Immature natural killer cell (primary cell): Measurements from ENCODE around the gene ST3GAL6. TPM values are rescaled to one million over a fixed set of nuclear protein-coding genes. Genes with fewer than 3 reads are reported as not detected.

Experiments
- DNase-seq, 3 donors: peaks; one replicate each; pipeline ENCODE4 v3.0.0; 2022; ENCODE audit warnings: mixed read lengths in 1 of 3
- H3K27ac Mint-ChIP-seq, 6 donors: one replicate each; pipeline ENCODE4 v1.8.0; 2020; ENCODE audit warnings: mixed read lengths in 6 of 6, mild to moderate bottlenecking in 5 of 6, inconsistent platforms in 4 of 6, moderate library complexity in 3 of 6
- H3K27me3 Mint-ChIP-seq, 3 donors: one replicate each; pipeline ENCODE4 v1.8.0; 2020 to 2021; ENCODE audit warnings: low read depth in 3 of 3, mild to moderate bottlenecking in 3 of 3, mixed read lengths in 3 of 3, moderate library complexity in 3 of 3, inconsistent platforms in 1 of 3
- H3K36me3 Mint-ChIP-seq, 3 donors: one replicate each; pipeline ENCODE4 v1.8.0; 2020; ENCODE audit warnings: mixed read lengths in 3 of 3, inconsistent platforms in 2 of 3, mild to moderate bottlenecking in 2 of 3
- H3K4me1 Mint-ChIP-seq, 2 donors: one replicate each; pipeline ENCODE4 v1.8.0; 2020; ENCODE audit warnings: inconsistent platforms in 2 of 2, mild to moderate bottlenecking in 2 of 2, mixed read lengths in 2 of 2, moderate library complexity in 1 of 2
- H3K4me3 Mint-ChIP-seq, 5 donors: one replicate each; pipeline ENCODE4 v1.8.0; 2020; ENCODE audit warnings: mild to moderate bottlenecking in 5 of 5, mixed read lengths in 5 of 5, inconsistent platforms in 3 of 5, moderate library complexity in 3 of 5
- H3K9me3 Mint-ChIP-seq, 6 donors: one replicate each; pipeline ENCODE4 v1.8.0; 2020; ENCODE audit warnings: mild to moderate bottlenecking in 6 of 6, mixed read lengths in 6 of 6, inconsistent platforms in 4 of 6, moderate library complexity in 3 of 6
- polyA plus RNA-seq, 3 donors: library from polyadenylated mRNA; unstranded; fragments of 300-500 nt; fragmentation: Illumina TruSeq; gene quantifications; one replicate each; pipeline ENCODE4 v1.2.3, GENCODE V29; 2021

ST3GAL6 gene
- polyA plus RNA-seq, 3 donors from 2014 or later: 0.57 TPM; not detected in 2

DNA sequence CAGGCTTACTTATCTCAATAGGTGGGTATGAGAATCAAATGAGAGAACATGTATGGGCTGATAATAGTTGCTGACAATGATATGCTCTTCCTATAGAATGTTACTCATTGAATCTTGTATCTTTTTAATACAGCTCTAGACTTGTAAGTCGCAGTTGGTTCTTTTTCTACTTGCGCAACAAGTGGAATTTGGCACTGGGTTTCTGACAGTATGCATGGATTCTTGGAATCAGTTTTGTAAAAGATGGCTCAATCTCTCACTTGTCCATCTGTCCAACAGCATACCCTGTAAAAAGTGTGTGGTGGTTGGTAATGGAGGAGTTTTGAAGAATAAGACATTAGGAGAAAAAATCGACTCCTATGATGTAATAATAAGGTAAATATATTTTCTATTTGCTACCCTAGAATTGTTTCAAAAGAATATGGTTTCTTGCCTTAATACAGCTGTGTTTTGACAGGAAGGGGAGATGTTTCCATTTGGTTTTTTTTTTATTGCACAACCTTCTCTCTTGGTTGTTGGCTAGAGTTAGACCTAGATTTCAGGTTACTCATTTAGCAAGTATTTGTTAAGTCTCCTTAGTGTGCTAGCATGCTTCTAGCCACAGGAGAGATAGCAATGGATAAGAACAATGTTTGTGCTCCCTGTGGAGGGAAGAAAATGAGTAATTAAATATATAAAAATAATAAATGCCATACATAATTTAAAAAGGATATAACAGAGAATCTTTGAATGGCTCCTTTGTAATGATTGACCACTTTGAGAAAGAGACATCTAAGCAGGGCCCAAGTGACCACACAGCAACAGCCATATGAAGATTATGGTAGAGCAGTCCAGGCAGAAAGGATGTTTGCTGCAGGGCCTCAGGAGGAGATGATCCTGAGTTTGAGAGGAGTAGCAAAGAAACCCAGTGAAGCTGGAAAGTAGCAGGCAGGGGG, 21.8 kb downstream of the ST3GAL6 start:
- Mint-ChIP-seq H3K4me3 (no peak overlapping the region), H3K27me3 (peaks cover 0 to 1% (median 0%) of the 10 kb centered on the region in 3 donors), H3K4me1 (no peaks in the 10 kb centered on the region), H3K9me3 (no peaks in the 10 kb centered on the region), H3K27ac (no peak overlapping the region), H3K36me3 (no peaks in the 10 kb centered on the region)
- DNase-seq: no peak

DNA sequence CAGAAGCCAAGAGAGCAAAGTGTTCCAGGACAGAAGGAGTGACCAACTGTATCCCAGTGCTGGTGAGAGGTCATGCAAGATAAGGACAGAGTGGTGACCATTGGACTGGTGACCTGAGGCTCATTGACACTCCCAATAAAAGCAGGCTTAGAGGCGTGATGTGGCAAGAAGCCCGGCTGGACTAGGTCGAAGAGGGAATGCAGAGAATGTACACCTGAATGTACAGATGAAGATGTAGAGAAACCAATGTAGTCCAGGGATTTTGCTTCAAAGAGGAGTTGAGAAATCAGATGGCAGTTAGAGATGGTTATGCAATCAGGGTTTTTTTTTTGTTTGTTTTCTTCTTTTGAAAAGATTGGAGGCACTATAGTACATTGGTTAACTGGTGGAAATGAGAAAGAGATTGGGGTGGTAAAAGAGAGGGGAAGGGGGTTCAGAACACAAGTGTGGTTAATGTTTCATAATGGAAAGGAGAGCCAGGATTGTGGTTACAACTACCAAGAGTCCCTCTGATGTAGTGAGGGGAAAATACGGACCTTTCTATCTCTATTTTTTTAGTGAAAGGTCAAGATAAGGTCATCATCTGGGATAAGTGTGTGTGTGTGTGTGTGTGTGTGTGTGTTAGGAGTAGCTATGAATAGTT, 23.3 kb downstream of the ST3GAL6 start:
- DNase-seq: no peak
- no peaks in the 10 kb centered on the region for H3K36me3 Mint-ChIP-seq
- no peak overlapping the region for H3K27ac Mint-ChIP-seq
- H3K4me3 Mint-ChIP-seq: no peak overlapping the region
- no peaks in the 10 kb centered on the region for H3K9me3 Mint-ChIP-seq
- H3K27me3 Mint-ChIP-seq: peaks cover 0 to 1% (median 0%) of the 10 kb centered on the region in 3 donors
- H3K4me1 Mint-ChIP-seq: no peaks in the 10 kb centered on the region

DNA sequence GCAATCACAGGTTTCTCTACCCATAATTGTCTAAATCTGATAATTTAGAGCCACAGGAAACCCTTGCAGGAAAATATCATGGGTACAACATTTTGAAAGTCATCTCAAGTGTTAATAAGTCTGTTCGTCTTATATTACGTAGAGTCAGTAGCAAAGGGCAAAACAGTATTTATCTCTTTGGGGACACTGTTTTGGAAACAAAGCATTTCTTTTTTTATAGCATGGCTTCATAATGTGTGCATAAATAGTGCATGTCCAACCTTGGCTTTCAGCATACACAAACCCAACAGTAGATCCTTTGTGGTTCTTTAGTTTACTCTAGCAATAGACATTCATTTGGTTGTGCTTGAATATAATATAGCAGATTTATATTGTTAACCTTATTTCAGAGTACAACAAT, 24.0 kb downstream of the ST3GAL6 start:
- Mint-ChIP-seq H3K27me3 (peaks cover 0 to 2% (median 1%) of the 10 kb centered on the region in 3 donors), H3K4me1 (no peaks in the 10 kb centered on the region), H3K36me3 (no peaks in the 10 kb centered on the region), H3K4me3 (no peak overlapping the region), H3K9me3 (no peaks in the 10 kb centered on the region), H3K27ac (no peak overlapping the region)
- no peak for DNase-seq

DNA sequence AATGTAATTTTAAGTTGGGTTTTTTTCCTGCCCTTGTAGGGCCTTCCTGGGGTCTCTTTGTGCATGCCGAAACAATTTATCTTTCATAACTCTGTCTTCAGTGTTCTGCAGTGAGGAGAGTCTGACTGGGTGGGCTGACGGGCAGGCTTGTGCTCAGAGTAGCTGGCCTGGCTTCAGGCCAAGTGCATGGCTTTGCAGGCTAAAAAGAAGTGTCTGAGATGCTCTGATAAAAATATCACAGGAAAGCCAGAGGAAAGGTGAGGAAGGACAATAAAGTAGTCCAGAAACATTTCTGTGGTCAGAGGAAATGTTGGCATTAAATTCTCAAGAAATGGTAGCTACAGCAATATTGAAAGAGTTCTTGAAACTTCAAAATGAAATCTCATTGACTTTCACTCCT, 25.5 kb downstream of the ST3GAL6 start:
- no peak for DNase-seq
- Mint-ChIP-seq H3K27me3 (peaks cover 0 to 2% (median 1%) of the 10 kb centered on the region in 3 donors), H3K27ac (no peak overlapping the region), H3K4me3 (no peak overlapping the region), H3K36me3 (no peaks in the 10 kb centered on the region), H3K4me1 (no peaks in the 10 kb centered on the region), H3K9me3 (peaks cover 0 to 4% (median 0%) of the 10 kb centered on the region in 6 donors)

DNA sequence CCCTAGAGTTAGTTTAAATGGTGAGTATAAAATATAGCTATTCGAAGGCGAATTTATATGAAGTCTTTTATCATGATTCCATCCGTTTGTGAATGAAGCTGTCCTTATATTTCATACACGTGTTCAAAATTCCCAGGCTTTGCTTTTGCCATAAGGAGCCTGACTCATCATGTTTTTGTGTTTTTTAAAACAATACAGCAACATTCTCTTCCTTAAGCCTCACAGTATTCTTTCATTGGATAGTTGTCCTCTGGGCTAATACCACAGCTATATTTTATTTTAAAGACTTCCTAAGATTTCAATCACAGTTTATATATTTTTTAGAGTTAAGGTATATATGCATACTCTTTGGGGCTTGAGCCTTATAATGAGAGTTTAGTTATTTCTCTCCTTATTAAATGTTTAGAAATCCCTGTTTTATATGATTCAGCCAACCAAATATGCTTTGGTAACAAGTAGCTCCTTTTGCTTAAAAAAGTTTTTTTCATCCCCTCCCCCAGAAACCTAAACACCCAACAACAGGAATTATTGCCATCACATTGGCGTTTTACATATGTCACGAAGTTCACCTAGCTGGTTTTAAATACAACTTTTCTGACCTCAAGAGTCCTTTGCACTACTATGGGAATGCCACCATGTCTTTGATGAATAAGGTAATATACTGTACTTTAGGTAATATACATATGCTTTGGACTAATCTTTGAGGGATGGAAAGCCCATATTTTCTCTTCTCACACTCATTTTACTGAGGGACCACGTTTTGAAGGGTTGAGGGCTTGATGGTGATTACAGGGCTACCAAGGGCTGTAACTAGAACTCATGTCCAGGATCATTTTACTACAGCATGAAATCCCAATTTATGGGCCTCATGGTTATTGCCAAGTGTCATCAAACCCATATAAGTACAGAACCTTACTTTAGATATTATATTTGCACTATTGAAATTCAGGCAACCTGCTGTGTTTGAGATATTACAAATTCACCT, 28.5 kb downstream of the ST3GAL6 start:
- peaks cover 0 to 2% (median 2%) of the 10 kb centered on the region in 3 donors for H3K27me3 Mint-ChIP-seq
- H3K4me1 Mint-ChIP-seq: no peaks in the 10 kb centered on the region
- no peak for DNase-seq
- H3K27ac Mint-ChIP-seq: no peak overlapping the region
- H3K4me3 Mint-ChIP-seq: no peak overlapping the region
- H3K9me3 Mint-ChIP-seq: peaks cover 0 to 6% (median 0%) of the 10 kb centered on the region in 6 donors
- H3K36me3 Mint-ChIP-seq: no peaks in the 10 kb centered on the region

DNA sequence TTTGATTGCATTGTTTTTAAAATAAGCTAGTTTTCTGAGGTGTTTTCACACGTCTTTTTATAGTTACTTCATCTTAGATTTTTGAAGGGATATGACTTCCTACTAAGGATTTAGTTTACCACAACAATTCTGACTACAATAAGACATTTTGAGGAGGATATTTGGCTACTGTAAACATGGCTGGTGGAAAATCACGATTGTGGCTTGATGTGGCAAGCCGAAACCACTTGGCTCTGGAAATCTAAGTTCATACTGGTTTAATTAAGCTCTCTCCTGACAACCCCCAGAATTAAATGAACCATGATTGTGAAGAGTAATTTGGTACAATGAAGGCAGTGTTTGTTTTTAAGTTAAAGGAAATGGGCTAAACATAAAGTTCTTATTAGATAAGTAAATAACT, 30.8 kb downstream of the ST3GAL6 start:
- Mint-ChIP-seq H3K36me3 (no peaks in the 10 kb centered on the region), H3K27me3 (peaks cover 0 to 2% (median 2%) of the 10 kb centered on the region in 3 donors), H3K4me1 (peaks cover 0 to 7% of the 10 kb centered on the region in 2 donors)

DNA sequence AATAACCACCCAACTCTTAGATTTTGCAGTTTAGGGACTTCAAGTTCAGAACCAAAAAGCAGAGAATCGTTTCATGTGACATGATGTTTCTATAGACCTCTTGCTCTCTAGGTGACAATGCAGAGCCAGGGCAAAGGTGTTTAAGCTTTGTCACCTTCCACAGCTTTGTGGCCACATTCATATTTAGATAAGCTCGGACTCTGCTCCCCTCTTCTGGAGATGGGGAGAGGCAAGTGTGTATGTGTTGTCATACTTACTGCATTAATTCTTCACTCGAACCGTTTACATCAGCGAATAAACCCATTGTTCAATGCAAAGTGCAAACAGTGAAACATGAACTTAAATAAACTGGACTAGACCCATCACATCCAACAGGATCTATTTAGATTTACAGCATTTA, 33.2 kb downstream of the ST3GAL6 start:
- no peak overlapping the region for H3K4me3 Mint-ChIP-seq
- H3K4me1 Mint-ChIP-seq: peaks cover 0 to 7% of the 10 kb centered on the region in 2 donors
- DNase-seq: no peak
- H3K36me3 Mint-ChIP-seq: no peaks in the 10 kb centered on the region
- no peak overlapping the region for H3K27ac Mint-ChIP-seq
- H3K27me3 Mint-ChIP-seq: peaks cover 0 to 2% (median 2%) of the 10 kb centered on the region in 3 donors
- peaks cover 0 to 7% (median 0%) of the 10 kb centered on the region in 6 donors for H3K9me3 Mint-ChIP-seq

More for the DNA sequence above, 30.8 kb downstream of the ST3GAL6 start:
- Mint-ChIP-seq H3K4me3 (no peak overlapping the region), H3K27ac (no peak overlapping the region), H3K9me3 (peaks cover 0 to 6% (median 0%) of the 10 kb centered on the region in 6 donors)
- DNase-seq: no peak

DNA sequence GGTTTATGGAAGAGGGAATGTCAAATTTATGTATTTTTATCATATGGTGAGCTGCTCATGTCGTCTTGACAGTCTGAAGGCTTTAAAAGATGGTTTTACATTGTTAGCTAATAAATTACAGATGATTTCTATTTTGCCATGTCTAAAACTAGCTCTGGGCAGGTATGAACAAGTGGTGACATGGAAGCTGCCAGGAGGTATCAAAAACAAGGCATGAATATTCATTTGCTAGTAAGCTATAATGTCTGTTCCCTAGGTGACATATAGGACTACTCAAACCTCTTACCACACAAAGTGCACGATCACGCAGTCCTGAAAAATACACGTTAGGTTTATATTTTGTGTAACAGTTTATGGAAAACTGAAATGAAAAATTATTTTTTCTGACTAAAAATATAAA, 34.8 kb downstream of the ST3GAL6 start:
- Mint-ChIP-seq H3K36me3 (no peaks in the 10 kb centered on the region), H3K9me3 (peaks cover 0 to 7% (median 0%) of the 10 kb centered on the region in 6 donors), H3K27me3 (peaks cover 0 to 2% (median 0%) of the 10 kb centered on the region in 3 donors), H3K27ac (no peak overlapping the region), H3K4me3 (no peak overlapping the region), H3K4me1 (peaks cover 0 to 7% of the 10 kb centered on the region in 2 donors)
- no peak for DNase-seq

DNA sequence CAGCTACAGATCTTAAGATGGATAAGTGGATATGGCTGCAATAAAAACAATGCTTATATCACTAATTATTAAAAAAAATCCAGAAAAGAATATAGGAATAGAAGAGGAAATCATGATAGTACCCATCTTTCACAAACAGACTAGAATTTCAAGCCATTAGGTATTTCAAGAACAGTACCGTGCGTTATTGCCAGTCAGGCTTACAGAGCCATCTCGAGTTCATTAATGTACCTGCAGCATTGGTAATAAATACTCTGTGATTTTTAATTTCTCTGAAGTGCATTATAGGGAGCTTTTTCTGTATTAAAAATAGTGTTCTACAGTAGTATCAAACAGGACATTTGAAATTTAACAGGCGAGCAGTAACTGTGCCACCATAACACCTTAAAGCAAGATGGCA, 35.7 kb downstream of the ST3GAL6 start:
- Mint-ChIP-seq H3K4me3 (no peak overlapping the region), H3K36me3 (no peaks in the 10 kb centered on the region), H3K4me1 (peaks cover 0 to 7% of the 10 kb centered on the region in 2 donors), H3K27ac (no peak overlapping the region), H3K27me3 (peaks cover 0 to 2% (median 0%) of the 10 kb centered on the region in 3 donors), H3K9me3 (peaks cover 0 to 4% (median 0%) of the 10 kb centered on the region in 6 donors)
- no peak for DNase-seq

DNA sequence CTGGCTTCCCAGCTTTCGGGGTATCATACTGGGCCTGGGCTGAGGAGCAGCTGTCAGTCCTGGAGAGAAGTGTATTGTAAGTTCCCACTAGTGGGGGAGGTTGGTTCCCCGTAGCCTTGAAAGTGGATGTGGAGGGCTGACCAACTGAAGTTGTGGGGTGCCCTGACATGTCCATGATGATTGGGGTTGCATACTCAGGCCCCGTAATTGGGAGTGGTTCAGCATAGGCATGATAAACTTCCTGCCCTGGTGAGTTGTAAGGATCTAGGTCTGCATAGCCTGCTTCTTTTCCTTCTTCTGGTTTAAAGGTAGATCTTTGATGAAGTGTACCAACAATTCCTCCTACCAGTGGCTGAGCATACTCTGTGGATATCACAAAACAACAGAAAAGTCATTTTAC, 36.3 kb downstream of the ST3GAL6 start:
- H3K4me1 Mint-ChIP-seq: peaks cover 0 to 7% of the 10 kb centered on the region in 2 donors
- no peak overlapping the region for H3K4me3 Mint-ChIP-seq
- DNase-seq: no peak
- peaks cover 0 to 2% (median 0%) of the 10 kb centered on the region in 3 donors for H3K27me3 Mint-ChIP-seq
- no peak overlapping the region for H3K27ac Mint-ChIP-seq
- no peaks in the 10 kb centered on the region for H3K36me3 Mint-ChIP-seq
- peaks cover 0 to 6% (median 0%) of the 10 kb centered on the region in 6 donors for H3K9me3 Mint-ChIP-seq

DNA sequence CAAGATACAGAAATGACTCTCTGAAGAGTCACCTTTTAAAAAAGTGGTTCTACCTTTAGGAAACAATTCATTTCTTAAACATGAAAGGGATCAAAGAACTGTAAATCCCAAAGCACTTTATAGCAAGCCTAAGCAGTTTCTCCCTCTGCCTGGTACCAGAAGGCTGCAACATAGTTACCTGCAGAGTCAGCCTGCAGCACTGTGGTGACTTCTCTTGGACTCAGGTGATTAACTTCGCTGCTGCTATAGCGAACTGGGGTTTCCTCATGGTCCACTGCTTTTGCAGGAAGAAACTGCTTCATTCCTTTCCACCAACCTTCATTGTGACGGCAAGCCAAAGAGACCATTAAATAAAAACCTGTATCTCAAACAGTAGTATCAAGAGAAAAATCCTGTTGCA, 37.3 kb downstream of the ST3GAL6 start:
- Mint-ChIP-seq H3K4me1 (peaks cover 0 to 7% of the 10 kb centered on the region in 2 donors), H3K9me3 (peaks cover 0 to 8% (median 0%) of the 10 kb centered on the region in 6 donors), H3K36me3 (no peaks in the 10 kb centered on the region), H3K27ac (no peak overlapping the region), H3K4me3 (no peak overlapping the region), H3K27me3 (peaks cover 0 to 2% (median 0%) of the 10 kb centered on the region in 3 donors)
- no peak for DNase-seq

DNA sequence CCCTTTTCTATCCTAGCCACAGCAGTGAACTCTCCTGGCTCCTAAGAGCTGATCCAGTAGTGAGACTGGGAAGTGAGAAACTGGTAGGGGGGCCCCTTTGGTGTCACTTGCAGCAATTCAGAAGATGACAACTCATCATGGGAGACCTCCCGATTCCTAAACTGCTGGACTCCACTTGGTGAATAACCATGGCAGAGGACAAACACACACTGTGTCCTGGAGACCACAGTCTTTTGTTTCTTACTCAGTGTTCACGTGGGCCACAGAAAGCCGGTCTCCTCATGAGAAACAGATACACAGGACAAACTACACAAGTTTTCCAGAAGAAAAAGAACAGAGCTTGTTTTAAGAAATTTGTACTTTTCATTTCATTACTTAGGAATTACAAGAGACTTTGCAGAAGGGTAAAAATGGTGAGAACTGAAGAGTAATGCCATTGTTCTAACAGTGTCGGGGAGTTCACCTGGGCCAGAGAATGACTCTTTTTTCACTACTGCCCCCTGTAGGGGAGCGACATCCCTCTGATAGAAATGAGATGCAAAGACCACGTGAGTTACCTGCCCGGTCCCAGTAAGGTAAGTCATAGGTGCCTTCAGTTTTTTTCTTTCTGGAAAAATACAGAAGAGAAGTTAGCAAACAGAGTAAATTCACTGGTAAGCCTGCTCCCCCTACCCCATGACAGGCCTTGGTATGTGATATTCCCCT, 38.1 kb downstream of the ST3GAL6 start:
- H3K27ac Mint-ChIP-seq: no peak overlapping the region

DNA sequence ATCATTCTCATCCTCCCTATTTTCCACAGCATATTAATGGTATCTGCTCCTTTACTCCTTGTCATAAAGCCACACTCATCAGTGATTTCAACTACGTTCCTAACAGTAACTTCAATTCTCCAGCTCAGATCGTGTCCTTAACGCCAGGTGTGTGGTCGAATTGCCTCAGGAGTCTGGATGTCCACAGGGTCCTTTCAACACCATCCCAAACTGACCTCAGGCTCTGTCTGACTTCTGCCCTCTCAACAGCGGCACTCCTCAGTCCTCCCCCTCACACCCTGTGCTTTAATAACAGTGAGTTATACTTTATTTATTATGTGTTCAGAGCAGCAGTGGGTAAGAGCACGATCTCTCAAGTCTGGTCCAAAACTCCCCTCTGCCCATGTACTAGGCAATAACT, 42.4 kb downstream of the ST3GAL6 start:
- H3K4me3 Mint-ChIP-seq: no peak overlapping the region
- H3K36me3 Mint-ChIP-seq: no peaks in the 10 kb centered on the region
- DNase-seq: no peak
- no peak overlapping the region for H3K27ac Mint-ChIP-seq
- H3K9me3 Mint-ChIP-seq: peaks cover 0 to 6% (median 0%) of the 10 kb centered on the region in 6 donors
- H3K27me3 Mint-ChIP-seq: peaks cover 0 to 2% (median 0%) of the 10 kb centered on the region in 3 donors
- H3K4me1 Mint-ChIP-seq: no peaks in the 10 kb centered on the region

More for the DNA sequence above, 38.1 kb downstream of the ST3GAL6 start:
- Mint-ChIP-seq H3K36me3 (no peaks in the 10 kb centered on the region), H3K4me3 (no peak overlapping the region), H3K9me3 (peaks cover 0 to 6% (median 0%) of the 10 kb centered on the region in 6 donors), H3K27me3 (peaks cover 0 to under 1% (median 0%) of the 10 kb centered on the region in 3 donors), H3K4me1 (peaks cover 0 to 7% of the 10 kb centered on the region in 2 donors)
- no peak for DNase-seq
